CD4-positive, alpha-beta T cell treated with Interleukin-15 for 1 hour (primary cell): ENCODE results near the gene SPATA7.

Experiments
- DNase-seq: peaks from one replicate; pipeline ENCODE4 v3.0.0-alpha.2; 2020

SPATA7 gene

DNA sequence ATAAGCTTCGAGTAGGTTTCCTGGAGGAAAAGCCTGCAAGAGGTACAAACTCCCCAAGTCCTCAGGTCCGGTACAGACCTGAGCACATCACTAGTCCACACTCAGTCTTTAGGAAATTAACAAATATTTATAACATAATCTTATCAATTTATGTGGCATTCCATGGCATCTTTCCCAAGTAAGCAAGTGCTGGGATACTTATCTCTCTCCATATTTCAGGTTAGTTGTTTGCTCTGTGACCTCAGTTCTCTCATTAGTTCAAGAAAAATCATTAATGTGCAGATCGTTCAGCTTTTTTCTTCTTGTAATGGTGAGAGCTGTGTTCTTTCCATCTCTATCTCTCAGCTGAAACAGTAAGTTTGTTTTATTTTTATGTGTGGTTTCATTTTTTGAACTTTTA lies 34.7 kb downstream of the SPATA7 start:
- no peak for DNase-seq

DNA sequence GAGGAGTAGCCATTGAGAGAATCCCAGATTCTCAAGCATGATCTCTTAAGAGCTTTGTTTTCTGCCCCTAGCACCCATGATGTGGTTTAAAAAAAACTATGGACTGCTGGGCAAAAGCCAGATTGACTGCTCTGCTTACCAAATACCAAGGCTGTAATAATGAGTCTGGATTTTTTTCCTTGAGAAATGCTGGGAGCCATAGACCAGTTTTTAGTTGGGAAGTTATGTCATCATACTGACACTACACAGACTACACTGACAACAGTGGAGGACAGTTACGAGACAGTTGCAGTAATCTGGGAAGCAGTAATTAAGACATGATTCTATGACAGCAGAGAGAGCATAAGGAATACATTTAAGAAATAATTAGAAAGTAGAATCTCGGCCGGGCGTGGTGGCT lies 35.8 kb downstream of the SPATA7 start:
- no peak for DNase-seq

DNA sequence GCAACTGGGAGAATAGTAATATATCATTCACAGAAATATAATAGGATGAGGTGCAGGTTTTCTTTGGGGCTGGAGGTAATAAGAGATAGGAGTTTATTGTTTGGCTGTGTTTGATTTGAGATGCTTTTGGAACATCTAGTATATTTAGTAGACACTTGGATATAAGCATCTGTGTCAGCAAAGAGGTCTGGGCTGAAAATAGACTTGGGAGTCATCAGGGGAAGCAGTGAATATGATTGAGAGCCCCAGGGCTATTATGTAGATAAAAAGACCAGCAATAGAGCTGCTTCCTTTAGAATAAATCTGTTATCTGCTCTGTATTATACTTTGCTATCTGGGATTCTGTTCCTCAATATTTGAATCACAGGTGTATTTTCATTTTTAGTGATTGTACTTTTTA lies 36.6 kb downstream of the SPATA7 start:
- no peak for DNase-seq

DNA sequence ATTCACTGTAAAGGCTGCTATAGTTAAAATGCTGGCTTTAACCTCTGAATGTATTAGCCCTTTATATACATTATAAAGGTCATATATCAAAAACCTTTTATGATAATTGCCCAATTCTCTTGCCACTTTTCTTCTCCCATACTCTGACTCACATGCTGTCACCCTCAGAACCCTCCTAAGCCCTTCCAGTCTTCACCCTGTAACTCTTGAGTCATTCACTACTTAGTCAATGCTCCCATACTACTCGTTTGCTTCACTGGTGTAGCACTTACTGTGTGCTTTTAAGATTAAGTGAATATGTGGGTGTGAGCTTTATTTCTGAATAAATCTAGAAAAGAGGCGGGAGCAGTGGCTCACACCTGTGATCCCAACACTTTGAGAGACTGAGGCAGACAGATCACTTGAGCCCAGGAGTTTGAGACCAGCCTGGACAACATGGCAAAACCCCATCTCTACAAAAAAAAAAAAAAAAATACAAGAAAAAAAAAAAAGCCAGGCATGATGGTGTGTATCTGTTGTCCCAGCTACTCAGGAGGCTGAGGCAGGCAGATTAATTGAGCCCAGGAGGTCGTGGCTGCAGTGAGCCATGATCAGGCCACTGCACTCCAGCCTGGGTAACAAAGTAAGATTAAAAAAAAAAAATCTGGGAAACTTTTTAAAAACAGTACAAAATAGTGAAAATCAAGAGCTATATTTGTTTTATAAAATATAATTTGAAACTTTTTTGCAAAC lies 37.6 kb downstream of the SPATA7 start:
- no peak for DNase-seq

DNA sequence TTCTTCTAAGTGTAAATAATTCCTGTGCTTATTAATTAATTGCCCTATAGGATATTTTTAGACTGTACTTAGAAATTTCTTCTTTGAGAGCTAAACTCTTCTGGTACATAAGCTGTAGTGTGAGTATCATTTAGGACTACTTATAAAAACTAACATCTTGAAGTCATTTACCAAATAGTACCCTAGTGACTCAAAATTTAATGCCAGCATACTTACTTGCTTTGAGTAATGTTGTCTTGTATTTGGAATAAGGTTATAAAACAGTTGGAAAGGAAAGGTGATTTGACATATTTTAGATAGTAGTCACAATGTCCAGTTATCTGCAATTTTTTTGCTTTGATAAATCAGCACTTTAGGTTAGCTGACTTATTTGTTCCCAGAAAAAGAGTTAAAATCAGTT lies 39.1 kb downstream of the SPATA7 start:
- DNase-seq = no peak

DNA sequence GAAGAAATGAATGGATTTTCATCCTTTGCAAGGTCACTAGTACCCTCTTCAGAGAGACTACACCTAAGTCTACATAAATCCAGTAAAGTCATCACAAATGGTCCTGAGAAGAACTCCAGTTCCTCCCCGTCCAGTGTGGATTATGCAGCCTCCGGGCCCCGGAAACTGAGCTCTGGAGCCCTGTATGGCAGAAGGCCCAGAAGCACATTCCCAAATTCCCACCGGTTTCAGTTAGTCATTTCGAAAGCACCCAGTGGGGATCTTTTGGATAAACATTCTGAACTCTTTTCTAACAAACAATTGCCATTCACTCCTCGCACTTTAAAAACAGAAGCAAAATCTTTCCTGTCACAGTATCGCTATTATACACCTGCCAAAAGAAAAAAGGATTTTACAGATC lies 40.8 kb downstream of the SPATA7 start:
- no peak for DNase-seq

DNA sequence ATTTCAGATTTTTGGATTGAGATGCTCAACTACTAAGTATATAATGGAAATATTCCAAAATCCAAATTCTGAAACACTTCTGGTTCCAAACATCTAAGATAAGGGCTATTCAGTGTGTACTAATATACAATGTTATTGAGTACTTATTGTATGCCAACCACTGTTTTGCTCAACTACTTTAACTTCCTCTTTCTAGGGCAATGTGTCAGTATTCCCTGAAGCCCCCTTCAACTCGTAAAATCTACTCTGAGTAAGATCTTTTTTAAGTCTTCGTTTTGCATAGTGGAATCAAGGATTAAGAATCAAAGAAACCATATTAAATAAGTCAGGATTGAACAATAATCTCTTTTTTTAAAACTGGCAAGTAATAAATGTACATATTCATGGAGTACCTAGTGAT lies 45.5 kb downstream of the SPATA7 start:
- no peak for DNase-seq

DNA sequence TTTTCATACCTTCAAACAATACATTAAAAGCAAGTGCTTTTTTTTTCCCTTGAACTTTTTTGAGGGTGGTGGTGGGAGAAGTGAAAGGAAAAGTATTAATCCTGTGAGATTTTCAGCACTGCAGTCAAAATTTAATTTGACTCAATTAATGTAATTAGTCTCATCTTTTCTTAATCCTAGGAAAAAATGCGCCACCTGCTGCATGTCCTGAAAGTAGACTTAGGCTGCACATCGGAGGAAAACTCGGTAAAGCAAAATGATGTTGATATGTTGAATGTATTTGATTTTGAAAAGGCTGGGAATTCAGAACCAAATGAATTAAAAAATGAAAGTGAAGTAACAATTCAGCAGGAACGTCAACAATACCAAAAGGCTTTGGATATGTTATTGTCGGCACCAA lies 52.2 kb downstream of the SPATA7 start:
- DNase-seq = no peak

DNA sequence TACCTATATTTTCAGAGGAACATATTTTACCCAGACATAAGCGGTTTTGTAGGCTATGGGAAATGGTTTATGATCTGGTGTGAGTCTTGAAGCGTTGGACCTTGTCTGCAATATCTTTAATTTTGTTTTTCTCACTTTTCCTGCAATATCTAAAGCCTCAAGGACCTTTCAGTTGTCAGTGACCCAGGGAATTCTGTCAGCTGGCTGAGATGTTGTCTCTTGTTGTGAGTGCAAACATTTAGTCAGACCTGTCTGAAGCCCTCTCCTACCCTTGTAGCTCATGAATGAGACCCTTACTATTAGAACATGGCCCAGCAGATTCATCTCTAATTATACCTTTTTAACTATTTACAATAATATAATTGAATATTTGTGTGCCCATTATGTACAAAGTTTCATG lies 53.6 kb downstream of the SPATA7 start:
- DNase-seq = no peak

DNA sequence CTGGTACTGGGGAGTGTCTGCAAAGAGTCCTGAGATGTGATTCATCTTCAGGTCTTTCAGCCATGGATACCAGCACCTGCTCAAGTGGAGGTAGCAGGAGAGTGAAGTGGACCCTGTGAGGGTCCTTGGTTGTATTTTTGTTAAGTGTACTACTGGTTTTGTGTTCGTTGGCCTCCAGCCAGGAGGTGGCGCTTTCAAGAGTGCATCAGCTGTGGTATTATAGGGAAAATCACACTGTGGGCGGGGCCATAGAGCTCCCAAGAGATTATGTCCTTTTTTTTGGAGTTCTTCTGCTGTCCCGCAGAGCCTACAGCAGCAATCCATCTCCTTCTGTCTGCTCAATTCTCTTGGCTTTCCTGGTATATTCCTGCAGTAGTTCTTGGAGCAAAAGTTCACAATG lies 66.8 kb downstream of the SPATA7 start:
- DNase-seq = no peak

DNA sequence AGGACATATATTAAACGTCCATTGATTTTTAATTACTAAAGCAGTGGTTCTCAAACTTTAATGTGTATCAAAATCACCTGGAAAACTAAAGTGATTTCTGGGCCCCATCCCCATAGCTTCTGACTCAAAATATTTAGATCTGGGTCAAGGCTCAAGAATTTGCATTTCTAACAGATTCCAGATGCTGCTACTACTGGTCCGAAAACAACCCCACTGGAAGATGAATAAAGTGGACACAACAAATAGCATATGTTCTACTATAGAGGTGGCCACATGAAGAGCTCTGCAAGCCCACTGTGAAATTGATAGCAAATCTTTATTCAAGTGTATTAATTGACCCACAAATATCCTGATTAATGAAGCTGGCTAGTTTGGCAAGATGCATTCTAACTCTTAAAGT lies 69.4 kb downstream of the SPATA7 start:
- no peak for DNase-seq

DNA sequence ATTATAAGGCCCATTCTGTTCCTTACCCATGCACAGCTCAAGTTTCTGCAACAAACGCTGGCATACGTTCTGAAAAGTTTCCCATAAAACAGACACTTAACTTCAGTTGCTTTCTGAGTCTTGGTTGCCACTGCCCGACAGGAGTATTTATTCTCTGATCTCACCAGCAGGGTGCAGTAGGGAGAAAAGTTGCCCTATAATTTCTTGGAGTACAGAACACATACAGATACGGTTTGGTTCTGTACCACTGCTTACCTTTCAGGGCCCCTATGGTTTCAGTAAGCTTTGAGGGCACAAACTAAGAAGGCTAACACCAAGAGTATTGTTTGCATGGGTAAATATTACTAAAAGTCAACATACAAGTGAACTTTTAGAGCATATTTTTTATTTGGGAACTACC lies 77.9 kb downstream of the SPATA7 start:
- DNase-seq = no peak

DNA sequence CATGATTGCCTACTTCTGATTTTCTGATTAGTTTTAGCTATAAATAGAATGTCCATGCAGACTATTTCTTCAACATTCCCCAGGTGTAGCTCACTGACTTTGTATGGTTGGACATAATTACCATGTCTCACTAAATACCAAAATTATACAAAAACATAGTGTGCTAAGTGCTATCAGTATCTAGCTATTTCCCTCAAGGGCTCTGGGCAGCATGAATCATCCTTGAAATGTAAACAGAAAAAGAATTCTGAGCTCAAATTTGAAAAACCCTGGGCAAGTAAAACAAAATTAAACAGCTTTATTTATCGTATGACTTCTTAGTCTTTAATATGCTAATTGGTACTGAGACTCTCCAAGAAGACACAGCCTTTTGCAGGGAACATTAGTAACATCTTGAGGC lies 82.9 kb downstream of the SPATA7 start:
- DNase-seq = no peak

DNA sequence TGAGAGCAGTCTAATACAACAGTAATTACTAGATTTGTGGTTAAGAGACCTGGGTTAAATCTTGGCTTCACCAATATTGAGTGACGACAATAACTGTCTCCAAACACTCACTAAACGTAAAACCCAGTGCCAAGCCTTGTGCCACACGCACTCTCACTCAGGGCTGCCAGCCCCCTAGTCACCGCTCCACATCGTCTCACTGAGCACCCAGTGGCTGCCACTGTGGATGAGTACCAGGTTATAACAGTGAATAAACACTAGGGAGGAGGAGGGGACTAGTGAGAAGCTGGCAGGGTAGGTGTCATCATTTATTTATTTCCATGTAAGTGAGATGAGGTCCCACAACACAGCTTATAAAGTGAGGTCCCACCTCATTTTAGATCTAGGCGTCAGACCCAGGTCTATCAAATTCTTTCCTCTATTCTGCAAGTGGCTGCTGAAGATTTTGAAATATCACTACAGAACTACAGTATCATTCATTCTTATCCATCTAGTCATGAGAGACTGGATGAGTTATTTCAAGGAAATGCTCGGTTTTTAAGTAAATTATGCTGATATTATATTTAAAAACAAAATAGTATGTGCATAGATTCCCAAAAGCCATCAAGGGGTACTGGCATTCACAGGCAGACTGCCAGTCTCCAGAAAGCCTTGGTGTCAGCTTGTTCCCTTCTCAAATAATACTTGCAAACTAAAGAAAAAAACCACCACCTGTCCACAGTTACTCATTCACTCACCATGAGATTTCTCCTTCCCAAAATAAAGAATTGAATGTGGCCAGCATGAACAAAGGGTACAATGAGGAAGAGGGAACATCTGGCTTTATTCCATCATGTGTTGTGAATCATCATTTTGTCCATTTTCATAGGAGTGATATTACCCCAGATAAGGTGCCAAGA lies 85.3 kb downstream of the SPATA7 start:
- no peak for DNase-seq

DNA sequence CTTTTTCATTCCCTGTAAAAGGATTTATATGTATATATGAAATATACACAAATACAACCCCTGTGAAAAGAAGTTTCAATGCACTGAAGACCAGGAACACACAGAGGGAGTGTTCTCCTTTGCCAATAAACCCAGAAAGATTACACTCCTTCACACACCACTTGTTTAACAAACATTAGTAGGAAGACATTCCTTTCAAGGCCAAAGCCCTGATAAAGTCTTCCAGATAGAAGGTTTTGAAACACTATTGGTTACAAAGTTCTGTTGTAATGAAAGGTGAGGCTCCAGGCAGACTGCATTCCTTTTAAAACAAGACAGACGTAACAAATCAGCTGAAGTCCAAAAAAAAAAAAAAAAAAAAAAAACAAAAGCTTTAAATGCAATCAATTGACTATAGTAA lies 88.3 kb downstream of the SPATA7 start:
- no peak for DNase-seq

DNA sequence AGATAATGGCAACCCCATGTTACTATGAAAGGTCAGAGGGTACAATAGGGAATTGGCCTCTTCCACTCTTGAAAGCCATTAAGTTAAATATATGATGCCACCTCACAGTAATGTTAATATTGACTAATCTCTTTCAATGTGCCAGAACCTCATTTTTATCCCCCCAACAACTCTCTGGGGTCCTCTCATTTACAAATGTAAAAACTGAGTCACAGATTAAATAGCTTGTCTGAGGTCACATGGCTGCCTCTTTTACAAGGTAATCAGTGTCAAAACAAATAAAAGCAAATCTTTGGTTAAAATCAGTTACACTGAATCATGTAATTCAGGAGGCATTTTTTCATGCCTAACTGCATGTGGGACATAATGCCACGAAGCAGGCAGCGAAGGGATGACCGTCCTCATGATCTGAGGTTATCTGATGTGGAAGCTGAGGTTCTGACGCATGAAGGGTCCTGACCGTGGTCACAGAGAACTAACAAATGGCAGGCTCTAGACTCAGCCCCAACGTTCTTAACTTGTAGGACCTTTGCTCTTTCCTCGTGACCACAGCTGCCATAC lies 90.8 kb downstream of the SPATA7 start:
- no peak for DNase-seq

DNA sequence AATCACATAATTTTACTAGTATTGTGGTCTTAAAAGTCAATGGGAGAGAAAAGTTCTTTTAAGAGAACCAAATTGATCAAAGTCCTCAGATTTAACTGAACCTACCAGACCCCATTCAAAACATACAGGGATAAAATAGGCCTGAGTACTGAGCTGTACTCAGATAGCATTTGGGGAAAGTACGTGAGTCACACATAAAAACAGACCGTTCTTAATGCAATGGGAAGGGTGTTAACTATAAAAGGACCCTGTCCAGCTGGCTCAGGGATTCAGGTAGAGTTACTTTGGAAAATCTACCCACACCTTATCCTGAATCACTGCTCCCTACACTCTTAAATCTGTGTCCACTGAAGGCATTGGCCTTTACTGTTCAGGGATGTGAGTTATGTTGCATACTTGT lies 91.4 kb downstream of the SPATA7 start:
- DNase-seq = no peak

DNA sequence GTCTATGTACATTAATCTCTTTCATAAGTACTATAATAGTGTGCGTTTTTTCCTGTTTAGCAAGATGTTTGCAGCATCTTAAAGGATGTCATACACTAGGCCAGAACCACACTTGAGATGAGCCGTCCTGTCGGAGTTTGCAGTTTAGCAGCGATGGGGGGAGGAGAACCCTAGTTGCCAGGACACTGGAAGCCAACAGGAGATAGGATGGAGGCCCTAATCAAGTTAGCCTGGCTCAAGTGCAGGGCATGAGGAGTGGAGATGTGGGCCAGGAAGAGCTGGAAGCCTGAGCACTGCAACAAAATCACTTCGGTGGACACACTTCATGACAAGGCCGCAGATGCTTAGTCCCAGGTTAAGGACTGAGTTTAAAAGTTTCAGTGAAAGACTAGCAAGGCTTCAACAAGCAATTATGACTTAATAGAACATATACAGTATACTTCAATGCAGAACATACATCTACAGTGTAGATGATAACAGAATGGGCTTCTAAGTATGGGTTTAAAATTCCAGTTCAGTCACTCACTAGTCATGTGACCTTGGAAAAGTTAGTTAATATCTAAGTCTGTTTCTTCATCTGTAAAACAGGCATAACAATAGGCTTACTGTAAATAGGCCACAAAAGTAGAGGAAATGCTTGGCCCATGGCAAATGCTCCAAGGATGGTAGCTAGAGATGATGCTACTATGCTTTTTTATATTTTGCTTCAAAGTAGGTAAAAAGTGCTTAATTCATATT lies 92.2 kb downstream of the SPATA7 start:
- no peak for DNase-seq

DNA sequence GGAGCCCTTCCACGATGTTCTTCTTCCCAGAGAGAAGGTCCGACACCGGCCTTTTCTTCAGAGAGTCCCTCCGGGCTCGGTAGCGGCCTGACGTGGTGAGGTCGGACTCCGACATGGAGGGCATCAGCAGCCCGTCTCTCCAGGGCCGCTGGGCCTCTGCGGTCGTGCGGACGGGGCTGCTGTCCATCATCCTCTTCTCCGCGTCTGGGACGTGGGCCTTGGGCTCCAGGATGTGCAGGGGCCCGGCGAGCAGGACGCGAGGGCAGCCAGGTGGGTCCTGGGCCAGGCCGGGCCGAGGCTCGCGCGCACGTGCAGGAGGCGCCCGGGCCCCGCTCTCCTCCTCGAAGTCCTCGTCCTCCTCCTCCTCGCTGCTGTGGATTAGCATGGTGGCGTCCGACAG lies 93.5 kb downstream of the SPATA7 start:
- no peak for DNase-seq

DNA sequence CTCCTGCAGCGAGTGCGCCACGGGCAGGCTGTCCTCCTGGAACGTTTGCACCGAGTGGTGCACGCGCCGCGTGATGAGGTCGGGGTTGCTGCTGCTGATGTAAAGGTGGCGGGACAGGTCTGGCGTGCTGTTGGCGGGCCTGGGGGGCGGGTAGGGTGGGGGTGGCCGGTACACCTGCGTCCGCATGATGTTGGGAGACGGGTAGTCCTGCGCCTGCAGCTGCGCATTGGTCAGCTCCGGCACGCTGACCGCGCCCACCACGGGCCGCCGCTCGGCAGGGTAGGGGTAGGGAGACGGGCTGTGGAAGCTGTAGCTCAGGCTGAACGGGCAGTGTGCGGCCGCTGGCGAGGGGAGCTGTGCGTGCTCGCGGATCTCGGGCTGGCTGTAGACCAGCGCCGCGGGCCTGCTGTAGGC lies 94.1 kb downstream of the SPATA7 start:
- no peak for DNase-seq

DNA sequence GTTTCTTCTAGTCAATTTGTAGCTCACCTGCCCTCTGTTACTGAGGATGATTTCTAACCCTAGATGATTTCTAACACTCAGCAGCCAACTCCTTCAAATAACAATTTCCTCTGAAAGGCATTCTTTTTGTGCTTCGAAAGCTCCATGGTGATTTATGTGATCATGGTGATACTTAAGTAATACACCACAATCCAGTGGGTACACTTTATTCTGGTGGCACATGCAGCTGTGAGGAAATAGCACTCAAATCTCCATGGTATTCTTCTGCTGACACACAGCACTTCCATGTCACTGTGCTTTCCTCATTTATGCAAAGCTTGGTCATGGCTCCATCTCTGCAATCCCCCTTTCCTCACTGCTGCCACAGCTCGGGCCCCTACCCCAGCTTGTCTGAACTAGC lies 95.6 kb downstream of the SPATA7 start:
- no peak for DNase-seq

DNA sequence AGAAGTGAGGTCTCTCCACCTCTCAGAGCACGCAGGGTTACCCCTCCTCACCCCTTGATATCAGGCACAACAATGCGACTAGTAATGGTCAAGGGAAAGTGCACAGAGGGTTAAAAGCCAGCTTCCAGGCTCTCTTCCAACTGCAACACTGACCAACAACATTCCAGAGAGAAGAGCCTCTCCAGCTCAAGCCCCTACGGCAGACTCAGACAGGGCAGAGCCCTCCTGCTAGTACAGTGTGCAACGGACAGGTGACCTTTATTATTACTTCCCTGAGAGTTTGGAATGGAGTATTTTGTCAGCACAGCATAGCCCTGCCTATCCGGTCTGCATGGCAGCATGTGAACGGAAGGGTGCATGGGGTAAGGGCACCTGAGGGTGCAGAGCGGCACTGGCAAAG lies 96.3 kb downstream of the SPATA7 start:
- no peak for DNase-seq

DNA sequence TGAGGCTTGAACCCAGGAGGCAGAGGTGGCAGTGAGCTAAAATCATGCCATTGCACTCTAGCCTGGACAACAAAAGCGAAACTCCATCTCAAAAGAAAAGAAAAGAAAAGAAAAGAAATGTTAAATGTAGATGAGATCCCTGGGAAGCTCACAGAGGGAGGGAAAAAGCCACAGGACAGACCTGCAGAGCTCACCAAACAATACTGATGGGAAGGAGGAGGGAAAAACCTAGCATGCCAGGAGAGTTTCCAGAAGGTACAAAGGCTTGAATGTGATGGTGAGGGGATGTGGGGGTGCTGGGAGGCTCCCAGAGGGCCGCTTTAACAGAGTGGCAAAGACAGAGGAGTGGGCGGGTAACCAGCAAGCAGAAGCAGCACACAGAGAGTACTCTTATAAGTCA lies 97.1 kb downstream of the SPATA7 start:
- DNase-seq = no peak
